K562 (cell line): Measurements from ENCODE around the gene NACA2. TPM values are rescaled to one million over a fixed set of nuclear protein-coding genes. Genes with fewer than 3 reads are reported as not detected.

Experiments used
- ATAC-seq: fragments of 200-7000 bp; cut with Tn5 transposase; 3 replicates; pipeline ENCODE4 v1.9.1; 2020; ENCODE audit warnings: moderate library complexity
- BruUV-seq: library from RNA; stranded (reverse); fragments of 400-500 nt; replicated peaks from 2 replicates; lab custom pipeline; 2021; lab: Mats Ljungman, UMichigan
- CTCF ChIA-PET: fragments of 300-600 bp; formaldehyde crosslinking; extraction: SDS; loops from one replicate; lab custom pipeline; 2021; ENCODE audit warnings: low intra/inter-chr PET ratio; lab: Yijun Ruan, JAX
- POLR2A ChIA-PET: fragments of 300-600, 350-650 bp; sonication (Branson Sonifier 250); formaldehyde crosslinking; extraction: SDS; loops from one replicate; lab custom pipeline; 2021; ENCODE audit warnings: antibody characterized with exemption, inconsistent platforms; lab: Yijun Ruan, JAX
- DNase-seq, 4 experiments: peaks; one replicate each; pipeline versions ENCODE4 v3.0.0 to v3.0.0-alpha.2; 2011 to 2018; ENCODE audit warnings: low spot score in 3 of 4, mixed read lengths in 3 of 4; ENCODE audit errors: extremely low read depth in 1 of 4
- FAIRE-seq: peaks from 2 replicates; lab custom pipeline; 2011; peaks lifted over from hg19 to GRCh38; lab: Jason Lieb, UNC
- H2AFZ ChIP-seq: 2 replicates; pipeline ENCODE4 v1.6.0; 2011; ENCODE audit warnings: low read depth, low read length, control low read depth, inconsistent platforms
- H3K27ac ChIP-seq: fragments of 200-600 bp; 3 replicates; pipeline ENCODE4 v1.8.0; 2011; ENCODE audit warnings: low read depth, mild to moderate bottlenecking, control low read depth, inconsistent platforms, low read length, moderate library complexity, mixed read lengths; ENCODE audit errors: extremely low read depth
- H3K27me3 ChIP-seq, 2 experiments: fragments of 300-600 bp in 1 of 2; 2 replicates in 1 of 2; 3 replicates in 1 of 2; pipeline versions ENCODE4 v1.6.0 to v1.8.0; 2011; ENCODE audit warnings: inconsistent platforms in 2 of 2, low read length in 2 of 2, mild to moderate bottlenecking in 1 of 2, mixed read lengths in 1 of 2, moderate library complexity in 1 of 2; ENCODE audit not compliant: control insufficient read depth in 2 of 2, insufficient read depth in 2 of 2
- H3K36me3 ChIP-seq: fragments of 300-600 bp; 3 replicates; pipeline ENCODE4 v1.8.0; 2011; ENCODE audit warnings: mild to moderate bottlenecking, low read length, inconsistent platforms; ENCODE audit not compliant: control insufficient read depth, insufficient read depth
- H3K4me1 ChIP-seq, 2 experiments: fragments of 200-600 bp in 1 of 2; replicated peaks in 1 of 2; 2 replicates in 1 of 2; 3 replicates in 1 of 2; pipeline versions ENCODE4 v1.5.1 to v1.8.0; 2011; ENCODE audit warnings: inconsistent platforms in 2 of 2, low read length in 2 of 2, mild to moderate bottlenecking in 1 of 2, mixed read lengths in 1 of 2, moderate library complexity in 1 of 2; ENCODE audit not compliant: control insufficient read depth in 2 of 2, insufficient read depth in 2 of 2
- H3K4me2 ChIP-seq: 2 replicates; pipeline ENCODE4 v1.6.1; 2011; ENCODE audit warnings: low read length, control low read depth, inconsistent platforms, mixed read lengths; ENCODE audit not compliant: insufficient read depth
- H3K4me3 ChIP-seq: fragments of 200-600 bp; sonication (generic), shearing (Covaris generic); 2 replicates; pipeline ENCODE4 v1.5.1; 2016; ENCODE audit warnings: control low read depth, inconsistent platforms
- H3K79me2 ChIP-seq: fragments of 200-600 bp; 3 replicates; pipeline ENCODE4 v1.8.0; 2011; ENCODE audit warnings: low read length, inconsistent platforms; ENCODE audit not compliant: control insufficient read depth, insufficient read depth
- H3K9ac ChIP-seq, 2 experiments: 2 replicates each; pipeline versions ENCODE4 v1.6.0 to v1.6.1; 2011; ENCODE audit warnings: low read depth in 2 of 2, low read length in 2 of 2, control low read depth in 1 of 2, inconsistent platforms in 1 of 2, mild to moderate bottlenecking in 1 of 2, mixed read lengths in 1 of 2; ENCODE audit not compliant: insufficient read depth in 1 of 2
- H3K9me1 ChIP-seq: one replicate; pipeline ENCODE4 v1.6.0; 2011; ENCODE audit warnings: inconsistent platforms, mild to moderate bottlenecking, low read length, moderate library complexity; ENCODE audit not compliant: control insufficient read depth, insufficient read depth
- H3K9me3 ChIP-seq: replicated peaks from 2 replicates; pipeline ENCODE4 v1.5.1; 2011; ENCODE audit warnings: low read depth, low read length, inconsistent platforms; ENCODE audit not compliant: control insufficient read depth, insufficient read depth
- H4K20me1 ChIP-seq: replicated peaks from 2 replicates; pipeline ENCODE4 v1.6.1; 2011; ENCODE audit warnings: low read length, inconsistent platforms, mixed read lengths; ENCODE audit not compliant: control insufficient read depth, insufficient read depth
- ESRRA ChIP-seq: fragments of 450-650 bp; IDR thresholded peaks from 2 replicates; pipeline ENCODE4 v1.6.1; 2014; ENCODE audit warnings: low read depth, mild to moderate bottlenecking, moderate library complexity, borderline replicate concordance
- MLLT1 ChIP-seq, 2 experiments: fragments of 450-650 bp; IDR thresholded peaks; 2 replicates each; pipeline ENCODE4 v1.6.1; 2016
- ZBTB11 ChIP-seq, 3 experiments: fragments of 200-800 bp in 1 of 3; fragments of 250-450 bp in 1 of 3; fragments of 450-650 bp in 1 of 3; sonication (Bioruptor Pico) in 1 of 3; sonication (Bioruptor generic) in 1 of 3; formaldehyde crosslinking in 1 of 3; IDR thresholded peaks; 2 replicates each; pipeline versions ENCODE4 v1.6.1 to v1.8.0; 2016 to 2022; ENCODE audit warnings: mild to moderate bottlenecking in 2 of 3, missing genetic modification characterization in 2 of 3, missing compliant biosample characterization in 1 of 3, moderate library complexity in 1 of 3
- WGBS: fragments of 100-300 bp; shearing (Covaris generic); methylation state at CpG from one replicate; pipeline ENCODE4 v1.1.6; 2016; ENCODE audit warnings: low coverage, mixed read lengths; ENCODE audit not compliant: insufficient coverage; ENCODE audit errors: missing lambda C conversion rate; 5-methylcytosine and 5-hydroxymethylcytosine counted together
- in situ Hi-C: fragments of 300-500 bp; cut with MboI; formaldehyde crosslinking; loops from 4 replicates; pipeline ENCODE4 v1.15.0; 2018; ENCODE audit warnings: inconsistent platforms, mixed read lengths
- intact Hi-C: fragments of 100-400 bp; cut with micrococcal nuclease; formaldehyde crosslinking; loops from 2 replicates; pipeline ENCODE4 v1.14.2; 2022
- polyA plus RNA-seq, 8 experiments: library from polyadenylated mRNA; depleted of rRNA in 4 of 8; stranded (reverse) in 5 of 8; unstranded in 3 of 8; fragments of >200 nt; fragmentation: Nextera tagmentation in 2 of 8; fragmentation: Illumina TruSeq in 1 of 8; extraction: Ambion mirVana in 2 of 8; extraction: Trizol in 1 of 8; gene quantifications; 2 replicates each; pipeline versions ENCODE4 v1.2.1 to v1.2.3, GENCODE V29; 2011 to 2014; ENCODE audit warnings: inconsistent platforms in 1 of 8, missing spikeins in 1 of 8
- total RNA-seq, 7 experiments: library from RNA; depleted of rRNA in 6 of 7; stranded (reverse); fragments of >200 nt in 6 of 7; fragmentation: Illumina TruSeq in 2 of 7; extraction: Trizol in 2 of 7; gene quantifications; 2 replicates each; pipeline versions ENCODE4 v1.2.1 to v1.2.3, GENCODE V29; 2011 to 2021; ENCODE audit warnings: low replicate concordance in 1 of 7

NACA2 gene
- total and polyA plus RNA-seq, 9 of the 15 experiments (the other 6 are each of a cell fraction or from before 2014, with no cell fraction given) = 0.13 to 0.29 (median 0.23) TPM; not detected in 4

GRCh38 chr17:61581611-61582349, 9.2 kb downstream of the NACA2 start:
- no peaks in the 10 kb centered on the region for H3K4me1 ChIP-seq
- no peaks in the 10 kb centered on the region for H3K79me2 ChIP-seq
- no peak overlapping the region for H3K4me3 ChIP-seq
- no peaks in the 10 kb centered on the region for H3K9me3 ChIP-seq
- FAIRE-seq = no peak
- no peaks in the 10 kb centered on the region for H3K9me1 ChIP-seq
- H4K20me1 ChIP-seq = no peaks in the 10 kb centered on the region
- POLR2A ChIA-PET = interaction anchor here (0.6 kb wide), 1 partner anchor 399 kb away, joined by 3 read pairs; no protein-coding TSS in a partner anchor
- CTCF ChIA-PET = no interaction called here
- no peak for ATAC-seq
- no peak overlapping the region for H3K9ac ChIP-seq
- TF ChIP-seq ZBTB11 (CRISPR knock-in tag; IDR thresholded peaks at IDR 0.05) (peak in 1 of 3 experiments; percentile 49; a peak in 2 of 6 replicates), ESRRA (no peak), MLLT1 (IDR thresholded peaks at IDR 0.05) (no peak)
- TF ChIP-seq, all 486 proteins: peak for 1
- Histone ChIP-seq H2AFZ (no peak overlapping the region), H3K4me2 (no peak overlapping the region), H3K27me3 (0 out of 5 replicates have a peak, but pooled peaks cover 0 to 3% of the 10 kb centered on the region in 2 experiments), H3K27ac (no peak overlapping the region), H3K36me3 (no peaks in the 10 kb centered on the region)
- in situ Hi-C loops = no loop called here
- DNase-seq = no peak
- no TSS peak for BruUV-seq
- intact Hi-C loops = loop anchor here (2.0 kb wide), 1 partner anchor 169 kb away; no protein-coding TSS in a partner anchor
- 3% methylated on average over 3 of the region's 3 CpGs for WGBS
